Adipocyte (in vitro differentiated cells): Measurements from ENCODE around the gene PDPK1.
"Not testable (repeated sequence)": the region's sequence is repeated elsewhere in the genome, so short reads cannot be mapped to it uniquely, and the experiment has no call there.

Experiments
- DNase-seq: peaks from one replicate; pipeline ENCODE4 v3.0.0-alpha.2; 2015; ENCODE audit warnings: low read depth
- H3K27me3 ChIP-seq: replicated peaks from 2 replicates; pipeline ENCODE4 v1.7.0; 2013; ENCODE audit warnings: mild to moderate bottlenecking, low read length, moderate library complexity; ENCODE audit not compliant: control insufficient read depth, insufficient read depth
- H3K36me3 ChIP-seq: 2 replicates; pipeline ENCODE4 v1.7.0; 2013; ENCODE audit warnings: low read length, mild to moderate bottlenecking, moderate library complexity; ENCODE audit not compliant: control insufficient read depth, insufficient read depth, severe bottlenecking
- H3K4me1 ChIP-seq: 2 replicates; pipeline ENCODE4 v1.7.0; 2013; ENCODE audit warnings: mild to moderate bottlenecking, low read length, moderate library complexity; ENCODE audit not compliant: control insufficient read depth, insufficient read depth
- H3K4me3 ChIP-seq: 2 replicates; pipeline ENCODE4 v1.7.0; 2013; ENCODE audit warnings: mild to moderate bottlenecking, low read length, moderate library complexity
- H3K9ac ChIP-seq: 2 replicates; pipeline ENCODE4 v1.7.0; 2013; ENCODE audit warnings: mild to moderate bottlenecking, low read length, moderate library complexity
- H3K9me3 ChIP-seq: 2 replicates; pipeline ENCODE4 v1.7.0; 2013; ENCODE audit warnings: mild to moderate bottlenecking, low read length, moderate library complexity; ENCODE audit not compliant: control insufficient read depth

PDPK1 gene

GRCh38 chr16:2611499-2611862 lies 73.7 kb downstream of the PDPK1 start:
- H3K4me1 ChIP-seq, result peaks cover 6% of the 10 kb centered on the region
- H3K4me3 ChIP-seq, result no peak overlapping the region
- H3K9ac ChIP-seq, result no peak overlapping the region
- no peaks in the 10 kb centered on the region for H3K9me3 ChIP-seq
- peaks cover 18% of the 10 kb centered on the region for H3K36me3 ChIP-seq
- H3K27me3 ChIP-seq, result no peaks in the 10 kb centered on the region
- no peak for DNase-seq

- peaks cover 18% of the 10 kb centered on the region for H3K36me3 ChIP-seq
- DNase-seq, H3K27me3 ChIP-seq, H3K4me3 ChIP-seq, H3K9me3 ChIP-seq, H3K4me1 ChIP-seq, H3K9ac ChIP-seq: not testable (repeated sequence)
These were observed 74.1 kb downstream of the PDPK1 start for GRCh38 chr16:2611877-2612276.

- not testable (repeated sequence) for H3K9ac ChIP-seq, H3K9me3 ChIP-seq, H3K4me1 ChIP-seq, H3K27me3 ChIP-seq, H3K4me3 ChIP-seq, DNase-seq
- peaks cover 18% of the 10 kb centered on the region for H3K36me3 ChIP-seq
These were observed 75.4 kb downstream of the PDPK1 start for GRCh38 chr16:2613251-2613650.

- Histone ChIP-seq H3K4me1 (peaks cover 4% of the 10 kb centered on the region), H3K36me3 (peaks cover 18% of the 10 kb centered on the region), H3K27me3 (no peaks in the 10 kb centered on the region), H3K9ac (no peak overlapping the region), H3K4me3 (no peak overlapping the region), H3K9me3 (no peaks in the 10 kb centered on the region)
- DNase-seq, result no peak
These were observed 77.0 kb downstream of the PDPK1 start for GRCh38 chr16:2614761-2615191.

GRCh38 chr16:2618964-2619363 lies 81.1 kb downstream of the PDPK1 start:
- not testable (repeated sequence) for H3K9me3 ChIP-seq, H3K4me3 ChIP-seq, H3K36me3 ChIP-seq, H3K4me1 ChIP-seq, H3K27me3 ChIP-seq, H3K9ac ChIP-seq, DNase-seq

GRCh38 chr16:2619628-2620027 lies 81.8 kb downstream of the PDPK1 start:
- DNase-seq, H3K4me3 ChIP-seq, H3K9me3 ChIP-seq, H3K36me3 ChIP-seq, H3K4me1 ChIP-seq, H3K9ac ChIP-seq, H3K27me3 ChIP-seq: not testable (repeated sequence)

GRCh38 chr16:2620870-2621269 lies 83.0 kb downstream of the PDPK1 start:
- not testable (repeated sequence) for DNase-seq, H3K27me3 ChIP-seq, H3K4me3 ChIP-seq, H3K36me3 ChIP-seq, H3K4me1 ChIP-seq, H3K9ac ChIP-seq, H3K9me3 ChIP-seq

GRCh38 chr16:2621395-2621794 lies 83.6 kb downstream of the PDPK1 start:
- H3K9me3 ChIP-seq, H3K9ac ChIP-seq, H3K36me3 ChIP-seq, H3K4me3 ChIP-seq, DNase-seq, H3K27me3 ChIP-seq, H3K4me1 ChIP-seq: not testable (repeated sequence)

- not testable (repeated sequence) for H3K27me3 ChIP-seq, H3K36me3 ChIP-seq, DNase-seq, H3K9me3 ChIP-seq, H3K9ac ChIP-seq, H3K4me3 ChIP-seq, H3K4me1 ChIP-seq
These were observed 89.3 kb downstream of the PDPK1 start for GRCh38 chr16:2627075-2627474.

GRCh38 chr16:2631203-2631602 lies 93.4 kb downstream of the PDPK1 start:
- not testable (repeated sequence) for DNase-seq, H3K36me3 ChIP-seq, H3K4me1 ChIP-seq, H3K4me3 ChIP-seq, H3K9me3 ChIP-seq, H3K27me3 ChIP-seq, H3K9ac ChIP-seq

GRCh38 chr16:2632291-2632690 lies 94.5 kb downstream of the PDPK1 start:
- not testable (repeated sequence) for H3K9me3 ChIP-seq, H3K4me1 ChIP-seq, H3K9ac ChIP-seq, H3K27me3 ChIP-seq, H3K4me3 ChIP-seq, DNase-seq, H3K36me3 ChIP-seq

GRCh38 chr16:2639071-2639721 lies 101.4 kb downstream of the PDPK1 start:
- not testable (repeated sequence) for H3K4me1 ChIP-seq, H3K27me3 ChIP-seq, H3K9ac ChIP-seq, H3K9me3 ChIP-seq, DNase-seq, H3K36me3 ChIP-seq, H3K4me3 ChIP-seq
